ENCODE data around the gene MBD3L3.

GRCh38 chr19:7074705-7075282 is 16.3 kb upstream of the MBD3L3 start:
- no peak for TF ChIP-seq CTCF (conservative IDR thresholded peaks at IDR 0.05 in 1 of 2, IDR thresholded peaks at IDR 0.05 in 1 of 2; ENCODE audit: extremely low read depth in 1 of 2, insufficient read depth in 1 of 2, low read depth in 1 of 2, low read length in 2 of 2)
- TF ChIP-seq EZH2 (IDR thresholded peaks at IDR 0.05; ENCODE audit: borderline replicate concordance, low read length) = no peak

Measured in mammary epithelial cell (primary cell).